Endothelial cell of umbilical vein (primary cell): Measurements from ENCODE around the gene GPBAR1. TPM values are rescaled to one million over a fixed set of nuclear protein-coding genes. Genes with fewer than 3 reads are reported as not detected.

Source experiments
- BruUV-seq: library from RNA; stranded (reverse); fragments of 400-500 nt; replicated peaks from 2 replicates; lab custom pipeline; 2021; lab: Mats Ljungman, UMichigan
- CTCF ChIA-PET: fragments of 300-600, 350-600 bp; sonication (Branson Sonifier 250); formaldehyde crosslinking; loops from one replicate; lab custom pipeline; 2021; ENCODE audit warnings: antibody characterized with exemption, inconsistent platforms; lab: Charles Lee
- POLR2A ChIA-PET: fragments of 300-600, 350-600 bp; sonication (Branson Sonifier 250); formaldehyde crosslinking; loops from one replicate; lab custom pipeline; 2021; ENCODE audit warnings: antibody characterized with exemption, inconsistent platforms; lab: Charles Lee
- DNase-seq: peaks from one replicate; pipeline ENCODE4 v3.0.0-alpha.2; 2011; ENCODE audit warnings: low read depth, low spot score
- FAIRE-seq: peaks from 2 replicates; lab custom pipeline; 2011; peaks lifted over from hg19 to GRCh38; lab: Jason Lieb, UNC
- H2AFZ ChIP-seq: 2 replicates; pipeline ENCODE4 v1.6.0; 2012; ENCODE audit warnings: low read depth, low read length, control low read depth, inconsistent platforms
- H3K27ac ChIP-seq: 2 replicates; pipeline ENCODE4 v1.5.1; 2011; ENCODE audit warnings: low read depth, mild to moderate bottlenecking, control low read depth, low read length, moderate library complexity; ENCODE audit not compliant: insufficient read depth
- H3K27me3 ChIP-seq, 2 experiments: 2 replicates each; pipeline versions ENCODE4 v1.6.0 to v1.6.1; 2011; ENCODE audit warnings: low read length in 2 of 2, mixed read lengths in 1 of 2; ENCODE audit not compliant: control insufficient read depth in 2 of 2, insufficient read depth in 2 of 2
- H3K36me3 ChIP-seq, 2 experiments: 2 replicates in 1 of 2; 3 replicates in 1 of 2; pipeline ENCODE4 v1.5.1; 2011; ENCODE audit warnings: low read length in 2 of 2, mild to moderate bottlenecking in 1 of 2, moderate library complexity in 1 of 2; ENCODE audit not compliant: control insufficient read depth in 2 of 2, insufficient read depth in 2 of 2; ENCODE audit errors: extremely low read depth in 1 of 2
- H3K4me1 ChIP-seq: 3 replicates; pipeline ENCODE4 v1.5.1; 2011; ENCODE audit warnings: mild to moderate bottlenecking, low read length; ENCODE audit not compliant: control insufficient read depth, insufficient read depth; ENCODE audit errors: extremely low read depth
- H3K4me2 ChIP-seq: 2 replicates; pipeline ENCODE4 v1.6.1; 2011; ENCODE audit warnings: low read length, control low read depth, mixed read lengths; ENCODE audit not compliant: insufficient read depth
- H3K4me3 ChIP-seq, 3 experiments: fragments of 200-600 bp in 1 of 3; sonication (generic), shearing (Covaris generic) in 1 of 3; replicated peaks in 1 of 3; 2 replicates each; pipeline ENCODE4 v1.5.1; 2011 to 2016; ENCODE audit warnings: control low read depth in 3 of 3, low read length in 3 of 3, mild to moderate bottlenecking in 2 of 3, inconsistent platforms in 1 of 3, low read depth in 1 of 3, moderate library complexity in 1 of 3; ENCODE audit not compliant: insufficient read depth in 1 of 3
- H3K79me2 ChIP-seq: 2 replicates; pipeline ENCODE4 v1.6.0; 2012; ENCODE audit warnings: low read length, inconsistent platforms; ENCODE audit not compliant: control insufficient read depth, insufficient read depth
- H3K9ac ChIP-seq: replicated peaks from 2 replicates; pipeline ENCODE3; 2011; ENCODE audit warnings: low read length, control low read depth; ENCODE audit not compliant: insufficient read depth; ENCODE audit errors: extremely low read depth
- H3K9me1 ChIP-seq: replicated peaks from 3 replicates; pipeline ENCODE4 v1.6.0; 2011; ENCODE audit warnings: mild to moderate bottlenecking, low read length; ENCODE audit not compliant: control insufficient read depth, insufficient read depth; ENCODE audit errors: extremely low read depth
- H3K9me3 ChIP-seq: replicated peaks from 2 replicates; pipeline ENCODE4 v1.5.1; 2012; ENCODE audit warnings: low read length, inconsistent platforms; ENCODE audit not compliant: control insufficient read depth, insufficient read depth
- H4K20me1 ChIP-seq: replicated peaks from 2 replicates; pipeline ENCODE3; 2011; ENCODE audit warnings: mild to moderate bottlenecking, low read length; ENCODE audit not compliant: control insufficient read depth, insufficient read depth; ENCODE audit errors: extremely low read depth
- EZH2 ChIP-seq: IDR thresholded peaks from 2 replicates; pipeline ENCODE4 v1.6.1; 2012; ENCODE audit warnings: borderline replicate concordance, low read depth, mild to moderate bottlenecking, moderate library complexity, low read length, inconsistent platforms; ENCODE audit not compliant: severe bottlenecking
- FOS ChIP-seq: IDR thresholded peaks from 2 replicates; pipeline ENCODE4 v1.6.1; 2011; ENCODE audit warnings: mild to moderate bottlenecking, low read length, moderate library complexity, borderline replicate concordance; ENCODE audit not compliant: insufficient read depth
- GATA2 ChIP-seq: IDR thresholded peaks from 2 replicates; pipeline ENCODE4 v1.7.0; 2011; ENCODE audit warnings: low read depth, mild to moderate bottlenecking, moderate library complexity, mixed read lengths, low read length; ENCODE audit not compliant: insufficient read length, insufficient read depth
- JUN ChIP-seq: IDR thresholded peaks from 2 replicates; pipeline ENCODE4 v1.6.1; 2011; ENCODE audit warnings: borderline replicate concordance, low read depth; ENCODE audit not compliant: insufficient read length, insufficient read depth
- MYC ChIP-seq: IDR thresholded peaks from one replicate; pipeline ENCODE4 v1.6.1; 2011; ENCODE audit warnings: mild to moderate bottlenecking, low read depth, low read length
- POLR2A ChIP-seq: IDR thresholded peaks from 2 replicates; pipeline ENCODE4 v1.6.1; 2012; ENCODE audit warnings: low read depth, mild to moderate bottlenecking, control low read depth, low read length
- dilution Hi-C: fragments of 300-500 bp; cut with MboI; formaldehyde crosslinking; loops from one replicate; pipeline ENCODE4 v1.15.0; 2019; ENCODE audit warnings: low sequenced_read_pairs; ENCODE audit not compliant: extremely low pct_ligation_motif_present
- intact Hi-C: fragments of 100-400 bp; cut with micrococcal nuclease; formaldehyde crosslinking; loops from one replicate; pipeline ENCODE4 v1.10.0; 2022
- polyA plus RNA-seq, 4 experiments: library from polyadenylated mRNA; depleted of rRNA in 3 of 4; stranded (reverse) in 3 of 4; unstranded in 1 of 4; fragments of >200 nt; gene quantifications; 2 replicates each; pipeline versions ENCODE4 v1.2.1 to v1.2.3, GENCODE V29; 2011 to 2012; ENCODE audit warnings: missing spikeins in 1 of 4
- total RNA-seq: library from RNA; stranded (reverse); gene quantifications from 2 replicates; pipeline ENCODE4 v1.2.3, GENCODE V29; 2021
- TF ChIP-seq, protein P1 (sequence below): IDR thresholded peaks from 2 replicates; pipeline ENCODE4 v1.6.1; 2011; ENCODE audit not compliant: insufficient read depth, insufficient read length

The GPBAR1 gene
- total and polyA plus RNA-seq, 2 donors (not counting 3 experiments of a cell fraction or from before 2014, with no cell fraction given): 0.14 to 0.75 TPM

DNA sequence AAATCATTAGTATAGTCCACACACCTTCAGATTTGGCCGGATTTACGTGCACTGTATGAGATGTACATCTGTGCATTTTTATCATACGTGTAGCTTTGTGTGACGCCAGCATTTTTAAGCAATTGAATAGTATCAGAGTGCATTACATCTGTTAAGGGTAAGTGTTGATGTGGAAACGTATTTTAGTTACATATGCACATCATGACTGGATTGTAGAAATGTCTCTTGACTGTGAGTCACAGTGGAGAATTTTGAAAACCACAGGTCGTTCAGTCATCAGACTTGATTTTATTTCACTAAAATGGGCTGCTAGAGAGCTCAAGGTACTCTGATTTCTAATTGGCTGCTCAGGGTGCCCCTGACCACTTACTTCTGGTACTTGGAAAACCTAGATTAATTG lies 5.4 kb upstream of the GPBAR1 start:
- DNase-seq (no peak), FAIRE-seq (no peak)
- H3K4me2 ChIP-seq: no peak overlapping the region
- H3K4me3 ChIP-seq: no peak overlapping the region
- no peaks in the 10 kb centered on the region for H3K9me3 ChIP-seq
- ChIA-PET CTCF (no interaction called here), POLR2A (no interaction called here)
- H4K20me1 ChIP-seq: no peaks in the 10 kb centered on the region
- dilution Hi-C loops (no loop called here), intact Hi-C loops (loop anchor here (5.0 kb wide), 1 partner anchor 88 kb away; the partner anchor contains the start of gene CXCR1)
- no TSS peak for BruUV-seq
- TF ChIP-seq POLR2A (peak; percentile 26), FOS (no peak), GATA2 (no peak)
- H2AFZ ChIP-seq: no peak overlapping the region
- peaks cover 32 to 41% of the 10 kb centered on the region in 2 experiments for H3K36me3 ChIP-seq
- no peak overlapping the region for H3K27ac ChIP-seq
- H3K4me1 ChIP-seq: peaks cover 17% of the 10 kb centered on the region
- no peaks in the 10 kb centered on the region for H3K79me2 ChIP-seq
- H3K27me3 ChIP-seq: no peaks in the 10 kb centered on the region
- H3K9ac ChIP-seq: no peak overlapping the region
- no peaks in the 10 kb centered on the region for H3K9me1 ChIP-seq

GRCh38 chr2:218256612-218257350 lies 4.0 kb upstream of the GPBAR1 start:
- Histone ChIP-seq H3K9me3 (no peaks in the 10 kb centered on the region), H3K4me2 (no peak overlapping the region), H3K9ac (no peak overlapping the region), H3K4me3 (no peak overlapping the region), H3K9me1 (no peaks in the 10 kb centered on the region), H4K20me1 (no peaks in the 10 kb centered on the region), H3K36me3 (peaks cover 21 to 35% of the 10 kb centered on the region in 2 experiments), H3K27me3 (no peaks in the 10 kb centered on the region), H3K27ac (no peak overlapping the region), H3K4me1 (peaks cover 17% of the 10 kb centered on the region), H3K79me2 (no peaks in the 10 kb centered on the region), H2AFZ (no peak overlapping the region)
- dilution Hi-C loops (no loop called here), intact Hi-C loops (loop anchor here (1.0 to 5.0 kb wide), 3 partner anchors 25 to 89 kb away; partner anchors contain the start of gene CXCR1)
- FAIRE-seq: no peak
- ChIA-PET CTCF (interaction anchor here (0.9 to 1.4 kb wide), 6 partner anchors 9 to 139 kb away, joined by 3 to 7 read pairs (median 4); partner anchors contain the start of genes AAMP and PNKD), POLR2A (no interaction called here)
- BruUV-seq: no TSS peak
- DNase-seq: no peak
- TF ChIP-seq EZH2 (no peak), MYC (no peak), POLR2A (no peak), JUN (no peak), GATA2 (no peak)
- TF ChIP-seq, protein P1, sequence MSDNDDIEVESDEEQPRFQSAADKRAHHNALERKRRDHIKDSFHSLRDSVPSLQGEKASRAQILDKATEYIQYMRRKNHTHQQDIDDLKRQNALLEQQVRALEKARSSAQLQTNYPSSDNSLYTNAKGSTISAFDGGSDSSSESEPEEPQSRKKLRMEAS: no peak
